ENCODE measurements around the gene MBD3L1.

MBD3L1 gene

DNA sequence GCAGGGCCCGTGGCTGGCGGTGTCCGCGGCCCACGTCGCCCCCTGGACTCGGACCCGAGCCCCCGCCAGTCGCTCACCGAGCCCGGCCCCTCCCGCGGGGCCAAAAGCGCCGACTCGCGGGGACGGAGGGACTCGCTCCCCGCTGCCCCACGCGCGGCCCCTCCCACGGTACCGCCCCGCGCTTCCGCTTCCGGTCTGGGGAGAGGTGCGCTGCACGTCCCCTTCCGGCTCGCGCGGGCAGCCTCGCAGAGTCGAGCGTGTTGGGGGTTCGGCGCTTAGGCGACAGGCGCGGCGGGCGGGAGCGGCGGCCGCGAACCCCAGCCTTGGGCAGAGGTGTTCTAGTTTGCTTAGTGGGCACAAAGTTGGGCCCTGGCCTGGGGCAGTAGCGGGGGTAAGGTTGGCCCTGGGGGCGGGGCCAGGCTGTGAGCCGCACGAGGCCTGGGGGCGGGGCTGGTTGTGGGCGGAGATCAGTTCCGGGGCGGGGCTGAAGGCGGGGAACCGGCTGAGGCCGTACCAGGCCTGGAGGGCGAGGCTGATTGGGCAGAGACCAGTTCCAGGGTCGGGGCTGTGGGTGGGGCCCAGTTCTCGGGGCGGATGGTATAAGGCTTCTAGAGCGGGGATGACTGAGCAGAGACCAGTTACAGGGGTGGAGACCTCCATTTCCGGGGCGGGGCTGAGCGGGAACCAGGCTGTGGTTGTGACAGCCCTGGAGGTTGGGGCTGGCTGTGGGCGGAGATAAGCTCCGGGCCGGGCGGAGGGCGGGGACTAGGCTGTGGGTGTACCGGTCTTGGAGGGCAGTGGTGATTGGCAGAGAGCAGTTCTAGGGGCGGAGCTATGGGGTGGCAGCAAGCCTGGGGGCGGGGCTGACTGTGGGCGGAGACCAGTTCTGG lies at the start of gene MBD3L1, which contains the start of gene ZNF558:
Gene MBD3L1 (plus strand): TSS at position 246 of the 890 bp plus-strand sequence. CDS start 10,302 bp downstream, outside the sequence.
Gene ZNF558 (minus strand): TSS at position 173 of the 890 bp plus-strand sequence. CDS start 9,645 bp downstream, outside the sequence.
- DNase-seq = peak; percentile 98 to 100

DNA sequence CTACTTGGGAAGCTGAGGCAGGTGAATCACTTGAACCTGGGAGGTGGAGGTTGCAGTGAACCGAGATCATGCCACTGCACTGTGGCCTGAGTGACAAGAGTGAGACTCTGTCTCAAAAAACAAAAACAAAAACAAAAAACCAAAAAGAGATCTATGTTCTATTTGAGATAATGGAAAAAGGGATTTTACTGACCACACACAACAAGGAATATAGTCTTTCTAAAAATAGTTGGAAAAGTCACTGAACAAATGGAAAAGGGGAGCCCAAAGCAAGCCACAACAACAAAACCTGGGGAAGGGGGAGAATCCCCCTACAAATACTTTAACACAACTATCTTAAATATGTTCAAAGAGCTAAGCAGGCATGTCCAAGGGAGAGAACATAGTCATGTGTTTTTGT lies 37.4 kb upstream of the MBD3L1 start:
- no peak for DNase-seq

DNA sequence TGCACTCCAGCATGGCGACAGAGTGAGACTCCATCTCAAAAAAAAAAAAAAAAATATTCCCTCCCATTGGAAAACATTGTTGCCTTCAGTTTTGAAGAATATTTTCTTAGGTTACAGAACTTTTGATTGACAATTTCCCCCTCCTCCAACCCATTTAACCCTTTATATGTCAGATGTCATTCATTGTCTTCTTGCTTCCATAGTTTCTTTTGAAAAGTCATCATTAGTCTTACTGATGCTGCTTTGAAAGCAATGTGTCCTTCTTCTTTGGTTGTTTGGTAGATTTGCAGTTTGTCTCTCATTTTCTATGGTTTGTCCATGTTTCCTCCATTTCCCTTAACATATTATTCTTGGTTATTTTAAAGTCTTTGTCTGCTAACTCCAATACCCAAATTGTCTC lies 25.5 kb upstream of the MBD3L1 start:
- no peak for DNase-seq

DNA sequence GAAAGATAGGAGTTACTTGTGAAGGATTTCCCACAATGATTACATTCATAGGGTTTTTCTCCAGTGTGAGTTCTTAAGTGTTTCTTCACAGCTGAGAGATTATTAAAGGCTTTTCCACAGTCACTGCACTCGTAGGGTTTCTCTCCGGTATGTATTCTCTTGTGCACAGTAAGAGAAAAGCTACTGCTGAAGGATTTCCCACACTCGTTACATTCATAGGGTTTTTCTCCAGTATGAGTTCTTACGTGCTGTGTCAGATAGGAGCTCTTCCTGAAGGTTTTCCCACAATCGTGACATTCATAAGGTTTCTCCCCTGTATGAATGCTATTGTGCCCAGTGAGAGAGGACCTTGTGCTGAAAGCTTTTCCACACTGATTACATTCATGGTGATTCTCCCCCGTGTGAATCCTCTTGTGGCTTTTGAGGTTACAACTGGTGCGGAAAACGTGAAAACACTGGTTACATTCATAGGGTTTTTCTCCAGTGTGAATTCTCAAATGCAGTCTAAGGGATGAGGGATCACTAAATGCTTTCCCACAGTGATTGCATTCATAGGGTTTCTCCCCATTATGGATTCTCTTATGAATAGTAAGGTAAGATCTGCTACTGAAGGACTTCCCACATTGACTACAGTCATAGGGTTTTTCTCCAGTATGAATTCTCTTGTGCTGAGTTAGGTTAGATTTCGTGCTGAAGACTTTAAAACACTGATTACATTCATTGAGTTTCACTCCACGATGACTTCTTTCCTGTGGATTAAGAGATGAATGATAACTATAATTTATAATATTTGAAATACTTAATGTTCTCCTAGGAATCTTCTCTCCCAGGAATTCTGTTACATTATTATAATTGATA lies 20.6 kb upstream of the MBD3L1 start:
- no peak for DNase-seq

DNA sequence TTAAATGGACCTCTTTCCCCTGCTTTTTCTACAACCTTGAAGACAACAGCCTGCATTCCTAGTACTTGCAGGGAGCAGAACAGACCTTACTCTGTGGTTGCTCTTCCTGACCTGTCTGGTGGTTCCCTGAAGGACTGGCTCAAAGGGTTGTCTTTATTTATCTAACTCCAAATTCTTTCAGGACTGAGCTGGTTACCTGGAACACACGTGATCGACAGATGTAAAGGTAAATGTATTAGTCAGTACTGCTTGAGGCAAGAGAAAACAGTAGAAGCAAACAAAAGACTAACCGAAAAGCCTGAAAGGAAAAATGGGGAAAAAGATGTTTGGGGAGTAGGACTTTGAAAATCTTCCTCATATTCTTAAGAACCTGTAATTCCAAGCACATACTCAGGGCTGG lies 18.0 kb upstream of the MBD3L1 start:
- no peak for DNase-seq

DNA sequence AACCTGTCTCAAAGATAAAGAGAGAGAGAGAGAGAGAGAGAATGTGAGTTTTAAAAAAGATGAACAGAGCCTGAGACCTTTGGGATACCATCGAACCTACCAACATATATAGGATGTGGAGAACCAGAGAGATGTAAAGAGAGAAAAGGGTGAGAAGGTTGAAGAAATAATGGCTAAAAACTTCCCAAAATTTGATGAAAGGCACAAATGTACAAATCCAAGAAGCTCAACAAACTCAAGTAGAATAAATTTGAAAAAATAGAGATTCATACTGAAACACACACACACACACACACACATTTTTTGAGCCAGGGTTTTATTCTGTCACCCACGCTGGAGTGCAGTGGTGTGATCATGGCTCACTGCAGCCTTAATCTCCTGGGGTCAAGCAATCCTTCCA lies 16.4 kb upstream of the MBD3L1 start:
- no peak for DNase-seq

DNA sequence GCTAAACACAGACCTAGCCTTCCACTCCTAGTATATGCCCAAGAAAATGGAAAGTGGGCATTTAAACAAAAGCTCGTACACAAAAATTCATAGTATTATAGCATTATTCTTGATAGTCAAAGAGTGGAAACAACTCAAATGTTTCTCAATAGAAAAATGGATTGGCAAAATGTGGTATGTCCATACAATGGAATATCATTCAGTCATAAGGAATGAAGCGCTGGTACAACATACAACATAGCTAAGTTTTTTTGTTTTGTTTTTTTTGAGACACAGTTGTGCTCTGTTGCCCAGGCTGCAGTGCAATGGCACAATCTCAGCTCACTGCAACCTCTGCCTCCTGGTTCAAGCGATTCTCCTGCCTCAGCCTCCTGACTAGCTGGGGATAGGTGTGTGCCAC lies 11.9 kb upstream of the MBD3L1 start:
- DNase-seq = no peak

DNA sequence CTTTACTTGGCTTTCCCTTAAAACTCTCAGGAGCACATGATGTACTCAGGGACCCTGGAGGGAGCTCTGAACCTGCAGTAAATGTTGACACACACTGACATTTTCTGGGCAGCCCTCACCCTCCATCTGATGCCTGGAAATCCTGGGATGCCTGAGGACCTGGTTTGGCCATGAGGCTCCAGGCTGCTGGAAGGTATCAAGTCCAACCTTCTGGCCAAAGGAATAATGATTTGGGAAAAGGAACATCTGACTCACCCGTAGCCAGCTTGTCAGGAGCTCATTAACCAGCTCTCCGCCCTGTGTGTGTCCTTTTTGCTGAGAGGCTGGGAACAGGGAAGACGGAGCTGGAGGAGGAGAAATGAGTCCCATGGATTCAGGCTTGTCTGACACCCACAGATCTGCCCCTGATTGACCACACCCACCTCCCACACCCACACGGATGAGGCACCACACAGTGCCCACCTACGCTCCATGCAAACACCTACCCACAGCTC lies 10.4 kb upstream of the MBD3L1 start:
- no peak for DNase-seq

DNA sequence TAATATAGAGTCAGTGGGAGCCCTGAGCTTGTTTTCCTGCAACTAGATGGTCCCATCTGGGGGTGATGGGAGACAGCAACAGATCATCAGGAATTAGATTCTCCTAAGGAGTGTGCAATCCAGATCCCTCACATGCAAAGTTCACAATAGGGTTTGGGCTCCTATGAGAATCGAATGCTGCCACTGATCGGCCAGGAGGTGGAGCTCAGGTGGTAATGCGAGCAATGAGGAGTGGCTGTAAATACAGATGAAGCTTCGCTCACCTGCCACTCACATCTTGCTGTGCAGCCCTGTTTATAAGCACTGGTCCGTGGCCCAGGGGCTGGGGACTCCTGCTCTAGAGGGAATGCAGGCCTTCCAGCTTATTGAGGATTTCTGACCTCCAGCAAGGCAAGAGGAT lies 5.8 kb upstream of the MBD3L1 start:
- no peak for DNase-seq

DNA sequence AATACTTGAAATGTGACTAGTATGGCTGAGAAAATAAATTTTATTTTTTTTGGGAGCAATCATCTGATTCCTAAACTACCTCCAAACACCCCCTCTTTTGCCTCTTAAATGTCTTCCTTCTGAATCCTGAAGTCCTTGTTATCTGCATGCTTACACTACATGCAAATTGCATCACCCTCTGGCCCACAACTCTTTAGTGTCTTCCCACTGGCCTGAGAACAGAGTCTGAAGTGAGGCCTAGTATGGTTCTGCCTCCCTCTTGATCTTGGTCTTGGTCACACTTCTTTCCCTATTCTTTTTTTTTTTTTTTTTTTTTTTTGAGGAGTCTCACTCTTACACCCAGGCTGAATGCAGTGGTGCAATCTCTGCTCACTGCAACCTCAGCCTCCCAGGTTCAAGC lies 4.9 kb upstream of the MBD3L1 start:
- DNase-seq = no peak

DNA sequence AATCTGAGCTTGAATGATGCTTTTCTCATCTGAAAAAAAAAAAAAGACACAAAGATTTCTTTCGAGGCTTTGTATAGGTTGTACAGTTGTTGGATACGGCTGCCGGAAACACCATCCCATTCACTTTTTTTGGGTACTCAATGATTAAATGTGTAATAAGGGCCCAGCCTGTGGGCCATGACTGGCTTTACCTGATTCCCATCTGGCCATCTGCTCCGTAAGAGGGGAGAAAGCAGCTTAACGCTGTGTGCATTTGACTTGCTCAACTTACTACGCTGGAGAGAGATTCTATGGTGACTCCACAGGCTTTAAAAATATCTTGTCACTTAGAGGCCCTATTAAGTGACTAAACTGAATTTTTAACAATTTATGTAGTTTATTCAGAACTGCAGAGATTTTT lies 804 bp upstream of the MBD3L1 start:
- no peak for DNase-seq

DNA sequence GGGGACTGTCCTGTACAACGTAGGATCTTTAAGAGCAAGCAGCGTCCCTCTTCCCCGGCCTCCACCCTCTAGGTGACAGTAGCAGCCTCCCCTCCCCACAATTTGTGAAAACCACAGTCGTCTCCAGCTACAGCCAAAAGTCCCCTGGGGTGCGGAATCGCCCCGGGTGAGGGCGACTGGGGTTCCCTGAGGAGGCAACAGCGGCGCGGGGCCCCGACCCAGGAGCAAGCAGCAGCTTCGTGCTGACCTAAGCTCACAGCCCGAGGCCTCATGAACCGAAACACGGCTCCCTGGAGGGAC lies 395 bp upstream of the MBD3L1 start:
- DNase-seq = no peak

DNA sequence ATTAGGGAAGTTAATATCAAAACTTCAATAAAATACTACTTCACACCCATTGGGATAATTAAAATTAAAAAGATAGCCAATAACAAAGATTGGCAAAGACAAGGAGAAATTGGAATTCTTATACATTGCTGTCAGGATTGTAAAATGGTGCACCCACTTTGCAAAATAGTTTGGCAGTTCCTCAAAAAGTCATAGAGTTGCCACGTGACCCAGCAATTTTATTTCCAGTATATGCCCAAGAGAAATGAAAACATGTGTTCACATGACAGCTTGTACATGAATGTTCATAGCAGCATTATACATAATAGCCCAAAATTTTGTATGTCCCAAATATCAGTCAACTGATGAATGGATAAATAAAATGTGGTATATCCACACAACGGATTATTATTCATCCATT lies 3.3 kb downstream of the MBD3L1 start:
- no peak for DNase-seq

DNA sequence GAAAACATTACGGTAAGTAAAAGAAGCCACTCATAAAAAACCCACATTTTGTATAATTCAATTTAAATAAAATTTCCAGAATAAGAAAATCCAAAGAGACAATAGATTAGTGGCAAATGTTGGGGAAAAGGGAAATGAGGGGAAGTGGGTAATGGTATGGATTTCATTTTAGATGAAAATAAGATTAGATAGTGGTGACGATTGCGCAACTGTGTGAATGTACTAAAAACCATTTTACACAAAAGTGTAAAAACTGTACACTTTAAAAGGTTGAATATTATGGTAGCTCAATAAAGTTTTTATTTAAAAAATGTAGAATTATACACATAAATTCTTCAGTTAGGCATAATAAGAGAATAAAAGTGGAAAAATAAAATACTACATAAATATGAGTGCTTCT lies 3.7 kb downstream of the MBD3L1 start:
- no peak for DNase-seq

DNA sequence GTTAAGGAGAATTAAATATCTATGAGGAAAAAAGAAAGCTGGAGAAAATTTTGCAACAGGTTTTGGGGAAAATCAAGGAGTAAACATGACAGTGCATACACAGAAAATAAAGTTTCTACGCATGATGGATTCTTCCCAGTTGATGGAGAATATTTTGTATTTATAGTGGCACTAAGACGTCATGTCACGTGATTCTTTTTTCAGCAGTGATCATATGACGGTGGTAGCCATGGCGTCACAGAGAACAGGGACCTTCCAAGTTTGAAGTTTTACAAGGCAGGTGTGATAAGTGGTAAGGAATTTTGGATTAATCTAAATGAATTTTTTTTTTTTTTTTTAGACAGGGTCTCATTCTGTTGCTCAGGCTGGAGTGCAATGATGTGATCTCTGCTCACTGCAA lies 8.5 kb downstream of the MBD3L1 start:
- DNase-seq = no peak

DNA sequence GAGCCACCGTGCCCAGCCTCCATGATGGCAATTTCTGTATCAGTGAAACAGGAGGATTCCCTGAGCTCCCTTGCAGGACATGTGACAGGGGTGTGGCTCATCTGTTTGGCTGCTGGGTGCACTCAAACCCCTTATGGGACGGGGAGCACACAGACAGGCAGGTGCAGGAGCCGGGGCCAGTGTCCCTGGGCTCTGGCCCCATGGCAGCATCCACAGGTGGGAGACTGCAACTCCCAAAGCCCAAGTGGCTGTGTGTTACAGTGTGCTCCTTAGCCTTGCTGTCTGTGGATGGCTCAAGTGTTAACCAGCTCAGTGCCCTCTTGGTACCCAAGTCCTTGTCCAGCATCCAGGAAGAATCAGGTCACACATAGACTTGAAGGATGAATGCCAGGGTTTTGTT lies 14.6 kb downstream of the MBD3L1 start:
- DNase-seq = no peak

DNA sequence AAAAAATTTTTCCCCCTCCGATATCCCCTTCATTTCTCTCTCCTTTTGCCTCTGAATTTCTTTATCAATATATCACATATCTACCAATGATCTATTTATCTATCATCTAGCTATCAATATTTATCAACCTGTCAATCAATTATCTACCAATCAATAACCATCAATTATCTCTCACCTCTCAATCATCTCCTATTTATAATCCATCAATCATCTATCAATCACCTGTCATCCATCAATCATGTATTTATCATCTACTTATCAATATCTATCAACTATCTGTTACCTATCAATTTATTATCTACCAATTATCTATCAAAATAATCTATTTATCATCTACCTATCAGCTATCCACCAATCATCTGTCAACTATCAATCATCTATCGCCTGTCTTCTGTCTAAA lies 17.1 kb downstream of the MBD3L1 start:
- no peak for DNase-seq

DNA sequence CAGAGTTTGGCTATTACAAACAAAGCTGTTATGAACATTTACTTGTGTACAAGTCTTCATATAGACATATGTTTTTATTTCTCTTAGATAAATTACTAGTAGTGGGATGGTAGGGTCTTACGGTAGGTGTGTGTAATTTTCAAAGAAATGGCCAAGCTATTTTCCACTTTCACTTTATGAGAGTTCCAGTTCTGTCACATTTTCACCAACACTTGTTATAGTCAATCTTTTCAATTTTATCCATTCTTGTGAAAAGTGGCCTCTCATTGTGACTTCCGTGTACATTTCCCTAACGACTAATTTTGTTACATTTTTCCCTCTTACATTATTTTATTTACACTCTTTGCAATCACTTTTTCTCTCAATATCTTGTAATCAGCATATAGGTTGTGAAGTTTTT lies 18.3 kb downstream of the MBD3L1 start:
- no peak for DNase-seq

DNA sequence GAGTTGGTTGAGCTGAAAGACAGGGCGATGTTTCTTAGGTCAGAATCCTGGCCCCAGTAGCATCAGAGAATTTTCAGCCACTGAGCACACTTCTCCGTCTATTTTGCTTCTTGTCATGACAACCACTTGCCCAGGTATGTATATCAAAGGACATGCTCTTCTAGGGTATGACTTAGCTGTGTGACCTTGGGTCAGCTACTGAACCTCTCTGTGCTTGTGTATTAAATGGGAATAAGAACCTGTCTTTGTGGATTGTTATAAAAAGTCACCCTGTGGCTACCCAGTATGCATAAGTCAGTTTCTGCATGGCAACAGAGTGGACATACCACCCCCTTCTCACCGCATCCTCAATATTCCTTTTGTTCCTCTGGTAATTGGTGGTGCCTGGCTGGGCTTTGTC lies 26.1 kb downstream of the MBD3L1 start:
- no peak for DNase-seq

DNA sequence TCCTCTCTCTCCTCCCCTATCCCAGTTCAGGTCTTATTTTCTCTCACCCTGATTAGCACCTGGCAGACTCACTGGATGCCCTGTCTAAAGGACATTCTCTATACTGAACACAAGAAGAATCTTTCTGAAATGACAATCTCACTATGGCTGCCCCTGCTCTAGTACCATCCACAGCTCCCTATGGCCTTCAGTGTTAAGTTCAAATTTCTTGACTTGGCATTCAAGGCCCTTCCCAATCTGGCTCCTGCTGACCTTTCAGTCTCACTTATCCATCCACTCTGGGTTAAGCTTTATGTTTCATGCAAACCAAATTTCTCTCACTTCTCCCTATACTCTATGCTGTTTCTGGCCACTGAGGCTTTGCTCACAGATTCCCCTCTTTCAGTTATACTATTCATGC lies 34.2 kb downstream of the MBD3L1 start:
- DNase-seq = no peak

DNA sequence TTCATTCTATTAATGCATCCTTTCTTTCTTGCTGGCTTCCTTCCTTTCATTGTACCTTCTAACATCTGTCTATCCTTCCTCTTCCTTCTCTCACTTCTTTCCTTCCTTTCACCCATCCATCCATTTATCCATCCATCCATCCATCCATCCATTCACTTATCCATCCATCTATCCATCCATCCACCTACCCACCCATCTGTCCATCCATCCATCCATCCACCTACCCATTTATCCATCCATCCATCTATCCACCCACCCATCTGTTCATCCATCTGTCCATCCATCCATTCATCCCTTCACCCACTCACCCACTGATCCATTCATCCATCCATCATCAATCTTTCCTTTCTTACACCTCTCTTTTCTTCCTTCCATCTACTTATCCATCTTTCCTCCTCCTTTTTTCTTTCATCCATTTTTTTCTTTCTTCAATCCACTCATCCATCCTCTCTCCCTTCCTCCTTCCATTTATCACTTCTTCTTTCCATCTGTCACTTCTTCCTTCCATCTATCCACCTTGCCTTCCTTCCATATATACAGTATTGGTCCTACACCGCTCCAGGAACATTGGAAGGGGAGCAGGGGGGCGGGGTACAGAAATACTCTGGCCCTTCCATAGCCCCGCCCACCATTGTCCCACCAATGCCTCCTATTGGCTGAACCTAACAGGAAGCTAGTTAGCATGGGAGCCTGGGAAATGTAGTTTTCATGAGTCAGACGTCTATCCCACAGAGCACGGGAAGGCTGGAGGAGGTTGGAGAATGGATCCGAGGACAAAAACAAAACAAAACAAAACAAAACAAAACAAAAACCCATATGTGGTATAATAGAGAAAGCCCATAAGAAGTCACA lies 45.9 kb downstream of the MBD3L1 start:
- no peak for DNase-seq

DNA sequence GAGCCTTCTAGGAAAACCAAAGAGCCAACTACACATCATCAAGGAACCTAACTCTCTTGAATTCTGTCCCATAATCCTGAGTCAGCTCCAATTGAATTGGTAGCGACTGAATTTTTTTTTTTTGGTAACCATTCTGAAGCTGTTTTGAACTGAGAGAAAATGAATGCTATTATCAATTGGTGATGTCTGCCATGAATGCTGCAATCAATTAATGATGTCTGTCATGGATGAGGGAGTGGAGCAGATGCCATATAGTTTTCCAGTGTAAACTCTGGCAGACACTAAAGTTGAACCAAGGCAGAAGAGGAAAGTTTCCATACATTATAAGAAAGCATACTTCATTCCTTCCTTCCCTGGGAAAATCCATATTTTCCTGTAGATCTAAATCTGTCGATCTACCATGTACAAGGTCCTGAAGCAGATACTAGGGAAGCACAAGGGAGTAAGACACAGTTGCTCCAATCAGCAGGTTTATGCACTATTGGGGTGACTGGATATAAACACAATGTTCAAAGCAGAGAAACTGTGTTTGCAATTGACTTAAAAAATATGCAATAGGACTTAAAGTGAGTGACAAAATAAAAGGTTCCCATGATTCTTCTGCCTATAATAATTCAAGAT lies 48.8 kb downstream of the MBD3L1 start:
- no peak for DNase-seq

DNA sequence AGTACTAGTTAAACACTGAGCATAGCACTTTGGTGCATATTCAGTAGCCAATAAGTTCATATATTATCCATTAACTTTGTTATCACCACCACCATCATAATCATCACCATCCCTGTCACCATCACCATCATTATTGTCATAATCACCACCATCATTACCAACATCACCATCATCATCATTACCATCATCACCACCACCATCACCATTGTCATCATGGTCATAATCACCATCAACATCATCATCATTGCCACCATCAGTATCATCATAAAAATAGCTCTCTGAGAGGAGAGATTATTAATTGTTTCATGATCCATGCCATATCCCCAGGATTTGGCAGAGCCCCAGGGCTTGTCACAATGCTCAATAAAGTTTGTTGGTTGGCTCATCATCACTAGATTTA lies 49.3 kb downstream of the MBD3L1 start:
- no peak for DNase-seq

All from stimulated activated CD4-positive, alpha-beta T cell treated with anti-CD3 and anti-CD28 coated beads, Interleukin-2, amount 100 ng/mL, for 24 hours (primary cell).